PC-9 (cell line): ENCODE results near the gene CLEC7A.

Experiments used
- CTCF ChIP-seq: fragments of 200-600 bp; sonication (generic); conservative IDR thresholded peaks from 2 replicates; pipeline ENCODE4 v1.6.1; 2017; ENCODE audit warnings: mixed run types, antibody characterized with exemption, mild to moderate bottlenecking, moderate library complexity
- EZH2 ChIP-seq: fragments of 200-600 bp; sonication (generic); IDR thresholded peaks from 2 replicates; pipeline ENCODE4 v1.8.0; 2017; ENCODE audit warnings: antibody characterized with exemption, low read depth

DNA sequence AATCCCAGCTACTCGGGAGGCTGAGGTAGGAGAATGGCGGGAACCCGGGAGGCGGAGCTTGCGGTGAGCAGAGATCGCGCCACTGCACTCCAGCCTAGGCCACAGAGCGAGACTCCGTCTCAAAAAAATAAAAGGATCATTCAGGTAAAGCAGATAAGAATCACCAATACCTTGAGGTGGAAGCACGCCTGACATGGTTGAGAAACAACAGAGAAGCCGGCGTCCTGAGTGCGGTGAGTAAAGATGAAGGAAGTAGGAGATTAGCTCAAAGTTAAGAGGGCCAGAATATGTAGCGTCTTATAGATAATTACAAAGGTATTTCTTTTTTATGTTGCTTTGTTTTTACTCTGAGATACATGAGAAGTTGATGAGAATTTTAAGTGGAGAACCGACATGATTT lies 14.7 kb downstream of the CLEC7A start:
- TF ChIP-seq CTCF (no peak), EZH2 (no peak)
